HG03354 (cell line): Measurements from ENCODE around the gene PRKCZ.

Source experiments
- ATAC-seq: cut with Tn5 transposase; IDR thresholded peaks from one replicate; pipeline ENCODE4 v1.9.1; 2021; ENCODE audit warnings: mild to moderate bottlenecking; ENCODE audit not compliant: unreplicated experiment, poor library complexity, severe bottlenecking

PRKCZ gene

GRCh38 chr1:2024451-2024850 lies 25.8 kb upstream of the PRKCZ start:
- no peak for ATAC-seq

GRCh38 chr1:2024887-2025286 lies 25.3 kb upstream of the PRKCZ start:
- no peak for ATAC-seq

- ATAC-seq = no peak
These were observed 24.7 kb upstream of the PRKCZ start for GRCh38 chr1:2025491-2025981.

- no peak for ATAC-seq
These were observed 22.1 kb upstream of the PRKCZ start for GRCh38 chr1:2027961-2028583.

- ATAC-seq = no peak
These were observed 21.2 kb upstream of the PRKCZ start for GRCh38 chr1:2028870-2029560.

- ATAC-seq = no peak
These were observed 20.6 kb upstream of the PRKCZ start for GRCh38 chr1:2029561-2029960.

GRCh38 chr1:2030076-2030871 lies 19.9 kb upstream of the PRKCZ start:
- ATAC-seq = no peak

GRCh38 chr1:2031546-2032540 lies 18.4 kb upstream of the PRKCZ start:
- no peak for ATAC-seq

GRCh38 chr1:2032737-2033136 lies 17.5 kb upstream of the PRKCZ start:
- no peak for ATAC-seq

GRCh38 chr1:2033165-2033564 lies 17.0 kb upstream of the PRKCZ start:
- no peak for ATAC-seq

GRCh38 chr1:2036287-2036686 lies 13.9 kb upstream of the PRKCZ start:
- ATAC-seq = no peak

- ATAC-seq = no peak
These were observed 12.8 kb upstream of the PRKCZ start for GRCh38 chr1:2037314-2037979.

- ATAC-seq = no peak
These were observed 12.0 kb upstream of the PRKCZ start for GRCh38 chr1:2038229-2038628.

- ATAC-seq = no peak
These were observed 11.0 kb upstream of the PRKCZ start for GRCh38 chr1:2039251-2039650.

GRCh38 chr1:2041305-2041704 lies 8.9 kb upstream of the PRKCZ start:
- ATAC-seq = no peak

- ATAC-seq = no peak
These were observed 8.3 kb upstream of the PRKCZ start for GRCh38 chr1:2041887-2042286.

GRCh38 chr1:2042830-2043773 lies 7.1 kb upstream of the PRKCZ start:
- ATAC-seq = no peak

GRCh38 chr1:2043886-2044285 lies 6.3 kb upstream of the PRKCZ start:
- ATAC-seq = no peak
